ENCODE measurements around the gene WDR31.
"Not testable (repeated sequence)": the region's sequence is repeated elsewhere in the genome, so short reads cannot be mapped to it uniquely, and the experiment has no call there.

The WDR31 gene

DNA sequence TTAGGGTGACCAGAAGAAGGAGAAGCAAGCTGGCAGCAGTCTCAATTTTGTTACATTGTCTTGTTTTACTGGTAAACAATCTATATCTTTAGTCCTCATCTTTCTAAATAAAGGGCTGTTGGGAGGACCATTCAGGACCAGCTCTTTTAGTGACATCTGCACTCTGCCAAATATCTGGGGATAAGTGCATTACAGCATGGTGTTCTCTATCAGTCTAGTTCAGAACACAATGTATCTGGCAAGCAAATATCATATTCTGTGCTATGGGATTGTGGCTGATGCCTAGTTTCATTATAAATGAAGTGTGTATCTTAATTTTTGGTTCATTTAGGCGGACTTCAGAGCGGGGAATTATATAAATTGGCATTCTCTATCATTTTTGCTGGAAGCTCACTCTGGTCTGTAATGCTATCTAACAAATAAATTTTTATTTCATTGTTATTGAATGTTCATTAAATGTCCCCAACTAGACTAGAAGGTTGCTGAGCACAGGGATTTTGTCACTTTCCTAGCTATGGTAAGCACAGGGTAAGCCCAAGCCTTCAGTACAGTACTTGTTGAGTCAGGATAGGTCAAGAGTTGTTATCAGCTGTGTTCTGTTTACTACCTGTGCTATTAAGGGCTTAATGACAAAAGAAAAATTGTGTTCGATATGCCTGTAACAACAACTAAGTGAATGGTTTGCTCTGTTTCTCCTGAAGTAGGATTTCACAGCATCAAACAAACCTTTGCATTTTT lies 11.9 kb downstream of the WDR31 start:
- no peak for DNase-seq

- no peak for DNase-seq
These were observed 13.8 kb downstream of the WDR31 start for GRCh38 chr9:113326230-113326629.

DNA sequence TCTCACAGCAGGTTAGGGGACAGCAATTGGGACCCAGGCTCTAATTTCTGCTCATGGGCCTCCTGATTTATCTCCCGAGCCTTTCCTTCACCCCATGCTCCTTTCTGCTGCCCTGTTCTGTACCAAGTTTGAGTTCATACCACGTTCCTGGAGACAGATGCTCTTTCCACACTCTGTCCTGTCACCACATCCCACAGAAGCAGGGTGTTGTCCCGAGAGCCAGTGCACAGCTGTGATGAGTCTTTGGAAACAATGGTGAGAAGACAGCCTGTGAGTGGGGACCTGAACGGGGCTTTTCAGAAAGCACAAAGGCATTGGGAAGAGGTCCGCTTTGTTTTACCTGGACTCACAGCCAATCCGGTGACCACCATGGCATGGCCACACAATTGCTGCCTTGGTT lies 17.4 kb downstream of the WDR31 start:
- DNase-seq: no peak

DNA sequence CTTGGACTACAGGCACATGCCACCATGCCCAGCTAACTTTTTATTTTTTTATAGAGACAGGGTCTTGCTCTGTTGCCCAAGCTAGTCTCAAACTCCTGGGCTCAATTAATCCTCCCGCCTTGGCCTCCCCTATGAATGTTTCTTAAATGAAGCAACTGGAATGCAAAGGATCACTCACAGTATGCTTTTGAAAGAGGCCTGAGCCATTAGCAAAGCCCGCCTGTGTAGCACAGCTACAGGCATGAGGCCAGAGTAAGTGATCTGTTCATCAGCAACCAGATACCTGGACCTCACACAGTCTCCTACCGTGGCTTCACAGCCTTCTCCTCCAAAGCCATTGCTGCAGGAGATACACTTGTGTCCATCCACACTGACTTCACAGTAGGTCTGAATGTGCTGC lies 20.0 kb downstream of the WDR31 start:
- DNase-seq: no peak

DNA sequence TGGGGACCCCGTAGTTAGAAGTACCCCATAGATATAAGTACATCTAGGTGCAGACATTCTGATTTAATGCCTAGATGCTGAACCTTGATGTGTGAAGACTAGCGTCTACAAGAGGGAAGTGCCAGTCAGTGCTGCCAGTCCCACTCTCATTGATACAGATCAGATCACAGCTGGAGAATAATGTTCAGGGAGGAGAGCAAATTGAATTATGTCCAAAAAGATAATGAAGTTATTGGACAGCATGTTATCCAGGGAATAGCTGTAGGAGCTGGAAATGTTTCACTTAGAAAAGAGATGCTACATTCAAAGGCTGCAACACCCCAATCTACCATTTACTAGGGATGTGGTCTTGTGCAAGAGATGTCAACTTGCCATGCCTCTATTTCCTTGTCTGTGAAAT lies 21.0 kb downstream of the WDR31 start:
- DNase-seq: no peak

- DNase-seq: no peak
These were observed 22.3 kb downstream of the WDR31 start for GRCh38 chr9:113317777-113318176.

GRCh38 chr9:113316030-113316429 lies 24.0 kb downstream of the WDR31 start:
- no peak for DNase-seq

DNA sequence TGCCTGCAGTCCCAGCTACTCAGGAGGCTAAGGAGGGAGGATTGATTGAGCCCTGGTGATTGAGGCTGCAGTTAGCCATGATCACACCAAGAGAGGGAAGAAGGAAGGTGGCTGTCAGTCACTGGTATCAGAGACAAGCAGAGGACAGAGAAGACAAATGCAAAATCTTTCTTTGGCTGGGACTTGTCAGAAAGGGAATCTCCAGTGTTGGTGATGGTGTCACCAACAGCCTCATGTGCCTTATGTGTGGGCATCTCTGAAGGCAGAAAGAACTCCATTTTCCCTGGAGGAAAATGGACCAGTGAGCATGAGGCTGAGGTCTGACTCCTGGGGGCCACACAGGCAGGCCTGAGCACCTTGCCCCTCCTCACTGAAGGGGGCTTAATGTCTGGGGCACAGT lies 24.8 kb downstream of the WDR31 start:
- DNase-seq: no peak

DNA sequence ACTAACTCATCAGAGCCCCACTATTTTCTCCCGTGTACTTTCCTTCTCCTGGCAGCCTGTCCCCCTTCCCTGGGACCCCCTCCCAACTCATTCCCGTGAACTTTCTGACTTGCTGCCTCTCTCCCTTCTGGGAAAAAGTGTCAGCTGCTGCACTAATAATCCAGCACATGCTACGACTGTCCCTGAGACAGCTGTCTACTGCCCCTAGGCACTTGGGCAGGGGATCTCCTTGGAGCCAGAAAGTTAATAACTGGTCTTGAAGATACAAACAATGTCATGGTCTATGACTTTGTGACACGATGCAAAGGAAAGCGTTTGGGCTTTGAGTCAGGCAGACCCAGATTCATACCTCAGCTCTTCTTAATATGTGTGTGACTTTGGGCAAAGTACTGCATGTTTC lies 26.8 kb downstream of the WDR31 start:
- no peak for DNase-seq

DNA sequence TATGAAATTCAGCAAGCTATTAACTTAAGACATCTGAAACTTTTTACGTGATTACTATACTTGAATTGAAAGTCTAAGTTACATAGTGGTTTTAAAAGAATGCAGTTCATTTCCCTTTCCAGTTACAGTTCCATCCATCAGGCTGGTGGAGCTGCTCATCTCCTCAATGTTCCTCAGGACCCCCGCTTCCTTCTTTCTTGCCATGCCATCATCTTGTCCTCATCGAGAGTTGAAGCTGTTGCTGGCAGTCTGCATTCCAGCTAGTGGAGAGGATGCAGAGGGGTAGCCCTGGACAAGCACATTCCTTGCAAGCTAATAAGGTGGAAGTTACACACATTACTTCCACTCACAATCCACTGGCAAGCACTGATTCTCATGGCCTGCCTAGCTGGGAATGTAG lies 28.1 kb downstream of the WDR31 start:
- DNase-seq: no peak

DNA sequence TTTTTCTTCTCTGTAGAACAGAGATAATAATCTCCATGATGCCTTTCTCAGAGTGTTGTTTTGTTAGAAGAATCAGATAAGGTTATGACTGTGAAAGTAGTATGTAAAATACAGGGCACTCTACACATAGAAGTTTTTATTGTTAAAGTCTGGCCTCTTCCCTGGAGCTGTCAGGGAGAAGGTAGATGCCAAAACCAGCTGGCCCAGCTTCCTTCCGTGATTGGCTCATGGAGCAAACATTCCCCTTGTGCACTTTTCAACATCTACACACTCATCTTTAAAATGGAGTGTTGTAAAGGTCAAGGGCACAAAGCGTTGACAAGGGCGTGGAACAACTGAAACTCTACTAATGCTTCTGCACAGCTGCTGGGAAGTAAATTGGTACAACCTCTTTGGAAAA lies 29.5 kb downstream of the WDR31 start:
- DNase-seq: no peak

DNA sequence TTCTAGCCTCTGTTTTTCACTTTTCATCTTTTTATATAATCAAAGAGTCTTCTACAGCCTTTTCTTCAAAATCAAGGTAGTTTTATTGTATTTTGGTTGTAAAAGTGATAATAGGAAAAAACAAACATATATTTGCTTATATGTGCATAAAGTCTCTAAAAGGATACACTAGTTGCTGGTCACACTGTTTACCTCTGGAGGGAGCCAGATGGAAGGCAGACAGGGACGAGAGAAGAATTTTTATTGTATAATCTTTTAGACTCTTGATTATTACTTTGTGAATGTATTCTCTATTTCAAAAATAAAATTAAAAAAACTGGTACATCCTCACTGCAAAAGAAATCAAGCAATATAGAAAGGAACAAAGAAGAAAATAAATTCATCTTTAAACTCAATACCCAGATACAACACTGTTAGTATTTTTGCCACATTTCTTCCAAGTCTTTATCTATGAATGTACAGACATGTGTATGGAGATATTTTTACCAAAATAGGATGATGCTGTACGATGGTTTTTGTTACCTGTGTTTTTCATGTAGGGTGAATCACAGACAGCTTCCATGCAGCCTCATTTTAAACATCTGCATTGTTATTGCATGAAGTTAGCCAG lies 30.8 kb downstream of the WDR31 start:
- peak; percentile 54 for DNase-seq

GRCh38 chr9:113307396-113307975 lies 32.6 kb downstream of the WDR31 start:
- DNase-seq: no peak

GRCh38 chr9:113306566-113306965 lies 33.5 kb downstream of the WDR31 start:
- no peak for DNase-seq

- no peak for DNase-seq
These were observed 37.2 kb downstream of the WDR31 start, which contains the start of gene RNF183 for GRCh38 chr9:113302792-113303418. Gene RNF183 (minus strand): TSS chr9:113303376. CDS start chr9:113298184, 5,192 bp downstream.

DNA sequence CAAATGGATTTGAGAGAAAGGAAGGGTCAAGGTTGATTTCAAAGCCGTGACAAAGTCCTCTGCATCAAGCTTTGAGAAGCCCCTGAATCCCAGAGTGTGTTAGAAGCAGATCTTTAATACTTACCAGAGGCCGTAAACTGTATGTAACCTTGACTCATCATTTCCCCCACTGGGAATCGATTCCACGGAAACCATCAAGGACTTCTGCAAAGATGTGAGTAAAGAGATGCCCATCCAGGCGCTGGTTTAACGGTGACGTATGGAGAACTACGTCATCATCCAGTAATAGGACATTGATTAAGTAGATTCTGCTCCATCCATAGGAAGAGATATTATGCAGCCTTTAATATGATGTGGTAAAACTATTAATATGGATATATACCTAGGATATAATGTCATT lies 38.5 kb downstream of the WDR31 start:
- no peak for DNase-seq

- no peak for DNase-seq
These were observed 40.2 kb downstream of the WDR31 start for GRCh38 chr9:113299800-113300292.

- DNase-seq: no peak
These were observed 40.9 kb downstream of the WDR31 start for GRCh38 chr9:113298924-113299770.

DNA sequence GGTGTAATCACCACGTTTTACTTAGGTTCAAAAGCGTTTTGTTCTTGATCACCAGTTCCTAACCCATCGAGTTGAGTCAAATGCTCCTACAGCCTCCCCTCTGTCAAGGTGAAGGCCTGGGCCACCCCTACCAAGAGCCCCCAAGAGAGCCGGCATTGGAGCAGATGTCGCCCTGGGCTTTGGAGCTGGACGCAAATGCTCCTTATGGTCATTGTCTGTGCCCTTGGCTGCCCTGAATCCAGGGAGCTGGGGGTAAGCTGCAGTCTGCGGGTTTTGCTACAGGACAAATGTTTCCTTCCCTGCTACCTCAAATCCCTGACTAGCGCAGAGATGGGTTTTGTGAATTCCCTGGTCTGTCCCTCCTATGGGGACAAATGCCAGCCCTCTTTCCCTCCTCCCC lies 41.8 kb downstream of the WDR31 start:
- DNase-seq: no peak

- DNase-seq: no peak
These were observed 43.1 kb downstream of the WDR31 start for GRCh38 chr9:113296796-113297558.

DNA sequence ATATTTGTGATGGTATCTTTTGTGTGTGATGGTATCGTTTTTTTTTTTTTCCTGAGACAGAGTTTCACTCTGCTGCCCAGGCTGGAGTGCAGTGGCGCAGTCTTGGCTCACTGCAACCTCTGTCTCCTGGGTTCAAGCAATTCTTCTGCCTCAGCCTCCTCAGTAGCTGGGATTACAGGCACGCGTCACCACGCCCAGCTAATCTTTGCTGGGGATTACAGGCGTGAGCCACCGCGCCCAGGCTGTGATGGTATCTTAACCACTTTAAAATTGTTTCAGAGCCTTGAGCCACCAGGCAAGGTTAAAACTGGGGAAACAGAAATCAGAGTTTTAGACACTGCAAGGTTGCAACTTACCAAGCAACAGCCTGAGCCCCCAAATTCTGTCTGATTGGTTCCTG lies 43.8 kb downstream of the WDR31 start:
- not testable (repeated sequence) for DNase-seq

DNA sequence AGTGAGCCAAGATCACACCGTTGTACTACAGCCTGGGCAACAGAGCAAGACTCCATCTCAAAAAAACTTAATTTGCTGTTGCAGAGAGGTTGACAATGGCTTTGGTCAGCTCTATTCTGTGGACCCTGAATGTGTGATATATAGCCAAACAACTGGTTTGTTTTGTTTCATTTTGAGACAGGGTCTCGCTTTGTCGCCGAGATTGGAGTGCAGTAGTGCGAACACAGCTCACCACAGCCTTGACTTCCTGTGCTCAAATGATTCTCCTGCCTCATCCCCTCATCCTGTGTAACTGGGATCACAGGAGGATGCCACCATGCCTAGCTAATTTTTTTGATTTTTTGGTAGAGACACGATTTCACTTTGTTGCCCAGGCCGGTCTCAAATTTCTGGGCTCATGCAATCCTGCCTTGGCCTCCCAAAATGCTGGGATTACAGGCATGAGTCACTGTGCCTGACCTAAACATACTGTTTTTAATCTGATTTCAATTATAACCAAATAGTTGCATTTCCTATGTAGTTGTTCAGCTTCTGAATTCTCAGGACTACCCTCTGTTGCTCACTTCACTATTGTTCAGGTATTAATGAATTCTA lies 46.7 kb downstream of the WDR31 start:
- peak; percentile 33 for DNase-seq
